Measurements from ENCODE around the gene TPM2.

DNA sequence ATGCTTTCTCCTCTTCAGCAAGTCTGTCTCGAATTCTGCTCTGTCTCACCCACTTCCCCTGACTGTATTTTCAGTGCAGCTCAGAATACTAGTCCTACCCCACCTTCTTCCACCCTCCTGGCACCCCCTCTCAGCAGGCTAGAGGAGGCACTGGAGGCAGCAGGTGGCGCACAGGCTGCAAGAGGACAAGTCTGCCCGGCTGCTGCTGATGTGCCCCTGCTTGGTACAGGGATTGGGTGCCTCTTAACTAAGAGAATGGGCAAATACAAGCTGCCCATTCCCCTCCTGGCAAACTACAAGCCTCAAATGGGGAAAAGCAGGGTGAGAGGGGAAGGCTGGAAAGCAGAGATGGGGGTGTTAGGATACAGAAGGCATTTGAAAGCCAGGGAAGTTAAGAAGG is 37.2 kb upstream of the TPM2 start:
- no peak for TF ChIP-seq POLR2A (IDR thresholded peaks at IDR 0.05; ENCODE audit: low read depth, low read length)
- TF ChIP-seq POLR2AphosphoS5 (IDR thresholded peaks at IDR 0.05; ENCODE audit: low read depth, low read length) = no peak
- TF ChIP-seq POU2F2 (IDR thresholded peaks at IDR 0.05; ENCODE audit: low read depth, low read length) = no peak
- no peak for TF ChIP-seq TAF1 (IDR thresholded peaks at IDR 0.05; ENCODE audit: low read depth, low read length)
- TF ChIP-seq SPI1 (IDR thresholded peaks at IDR 0.05; ENCODE audit: low read depth, low read length) = peak; percentile 24; the same call in 1 of the 2 replicates
- no peak for TF ChIP-seq PAX5 (IDR thresholded peaks at IDR 0.05; ENCODE audit: insufficient read depth, low read length, severe bottlenecking)
